ENCODE measurements around the gene HPDL. TPM values are rescaled to one million over a fixed set of nuclear protein-coding genes. Genes with fewer than 3 reads are reported as not detected.

Gene HPDL
- total and polyA plus RNA-seq, 2 of the 8 experiments (the other 6 are each of a cell fraction or from before 2014, with no cell fraction given), result 58.5 to 62.7 TPM

GRCh38 chr1:45364294-45364693 lies 37.6 kb downstream of the HPDL start:
- no peak overlapping the region for H2BK5ac ChIP-seq (ENCODE audit: low read depth, low read length)
- no peak overlapping the region for H3K14ac ChIP-seq (ENCODE audit: insufficient read length)
- no peak overlapping the region for H2BK120ac ChIP-seq (replicated peaks; ENCODE audit: low read depth, low read length)
- no peaks in the 10 kb centered on the region for H3K23me2 ChIP-seq (ENCODE audit: low read depth, low read length)
- no peaks in the 10 kb centered on the region for H3K79me1 ChIP-seq (ENCODE audit: low read depth, low read length)
- H3K4me2 ChIP-seq (ENCODE audit: insufficient read depth in 1 of 2, low read depth in 2 of 2, low read length in 2 of 2), result no peak overlapping the region
- H3K36me3 ChIP-seq (ENCODE audit: control insufficient read depth in 2 of 4, insufficient read depth in 4 of 4, low read length in 3 of 4), result no peaks in the 10 kb centered on the region
- H2AFZ ChIP-seq (ENCODE audit: low read length), result no peak overlapping the region
- no peaks in the 10 kb centered on the region for H3K79me2 ChIP-seq (ENCODE audit: control insufficient read depth in 1 of 2, insufficient read depth in 2 of 2, low read length in 2 of 2)
- no peak overlapping the region for H3K4ac ChIP-seq (replicated peaks; ENCODE audit: insufficient read length, low read depth, low read length)
- no peak overlapping the region for H3K56ac ChIP-seq (replicated peaks; ENCODE audit: insufficient read length, low read depth, low read length)
- no peak overlapping the region for H3K9ac ChIP-seq (replicated peaks in 1 of 4; ENCODE audit: extremely low read depth in 1 of 4, low read depth in 3 of 4, low read length in 3 of 4)
- no peaks in the 10 kb centered on the region for H3K9me3 ChIP-seq (ENCODE audit: insufficient read depth in 2 of 2, low read depth in 1 of 2, low read length in 1 of 2)
- no peak overlapping the region for H2AK5ac ChIP-seq (ENCODE audit: low read depth, low read length)
- 91% methylated on average over 2 of the region's 2 CpGs; no CpG with 5 or more reads in 1 of the 2 experiments for WGBS, 2 experiments (ENCODE audit: extremely low coverage in 1 of 2, insufficient coverage in 1 of 2, insufficient read length in 1 of 2, insufficient replicate concordance in 2 of 2, low coverage in 1 of 2, low lambda C conversion rate in 2 of 2, missing lambda C conversion rate in 1 of 2)
- H4K8ac ChIP-seq (ENCODE audit: extremely low read depth, insufficient read depth, low read length), result no peak overlapping the region
- FAIRE-seq (no peak), DNase-seq (ENCODE audit: low read depth in 1 of 2, low spot score in 2 of 2) (no peak)
- no peak overlapping the region for H4K91ac ChIP-seq (replicated peaks; ENCODE audit: insufficient read length, low read length)
- H2BK20ac ChIP-seq (ENCODE audit: low read length), result no peak overlapping the region
- no peak overlapping the region for H3K18ac ChIP-seq (ENCODE audit: extremely low read depth, low read length)
- no peak overlapping the region for H4K5ac ChIP-seq (ENCODE audit: insufficient read length, low read depth, low read length)
- no peak overlapping the region for H3K4me3 ChIP-seq (ENCODE audit: extremely low read depth in 1 of 4, insufficient read depth in 2 of 4, low read depth in 3 of 4, low read length in 4 of 4)
- no peaks in the 10 kb centered on the region for H3K27me3 ChIP-seq (replicated peaks in 1 of 4; ENCODE audit: control insufficient read depth in 3 of 4, extremely low read depth in 1 of 4, insufficient read depth in 3 of 4, low read length in 3 of 4)
- no peak overlapping the region for H3K27ac ChIP-seq (ENCODE audit: low read depth, low read length)
- CTCF ChIA-PET (ENCODE audit: partially characterized antibody), result interaction anchor here (0.7 to 3.5 kb wide), 5 partner anchors 24 to 345 kb away, joined by 3 to 17 read pairs (median 3); partner anchors contain the start of gene TESK2
- H2BK15ac ChIP-seq (ENCODE audit: low read length), result no peak overlapping the region
- H2BK12ac ChIP-seq (ENCODE audit: low read depth, low read length), result no peak overlapping the region
- POLR2A ChIA-PET (ENCODE audit: partially characterized antibody), result interaction anchor here (2.6 kb wide), 1 partner anchor 24 kb away, joined by 7 read pairs; the partner anchor contains the start of genes MUTYH and TOE1
- H4K20me1 ChIP-seq (replicated peaks in 1 of 2; ENCODE audit: control insufficient read depth in 1 of 2, insufficient read depth in 2 of 2, low read length in 2 of 2), result no peaks in the 10 kb centered on the region
- H3K23ac ChIP-seq (ENCODE audit: insufficient read length), result no peak overlapping the region
- H3K4me1 ChIP-seq (replicated peaks in 1 of 4; ENCODE audit: control insufficient read depth in 3 of 4, insufficient read depth in 4 of 4, low read length in 3 of 4), result peaks cover 2 to 11% (median 8%) of the 10 kb centered on the region in 4 experiments
- TF ChIP-seq RAD21 (IDR thresholded peaks at IDR 0.05 in 1 of 2, conservative IDR thresholded peaks at IDR 0.05 in 1 of 2; ENCODE audit: low read depth in 2 of 2, low read length in 2 of 2) (no peak), CHD2 (IDR thresholded peaks at IDR 0.05; ENCODE audit: low read length) (no peak), SP4 (IDR thresholded peaks at IDR 0.05; ENCODE audit: low read length) (no peak), CEBPB (IDR thresholded peaks at IDR 0.05; ENCODE audit: low read depth, low read length) (no peak), CHD1 (IDR thresholded peaks at IDR 0.05; ENCODE audit: low read depth, low read length) (no peak), E2F6 (IDR thresholded peaks at IDR 0.05) (no peak), SUZ12 (IDR thresholded peaks at IDR 0.05; ENCODE audit: low read length) (no peak), POLR2AphosphoS5 (IDR thresholded peaks at IDR 0.05; ENCODE audit: low read depth, low read length) (no peak), SP1 (IDR thresholded peaks at IDR 0.05; ENCODE audit: low read depth, low read length) (no peak), SIRT6 (IDR thresholded peaks at IDR 0.05; ENCODE audit: low read length) (no peak), TEAD4 (IDR thresholded peaks at IDR 0.05; ENCODE audit: low read depth, low read length) (no peak)
- TF ChIP-seq, protein P1, sequence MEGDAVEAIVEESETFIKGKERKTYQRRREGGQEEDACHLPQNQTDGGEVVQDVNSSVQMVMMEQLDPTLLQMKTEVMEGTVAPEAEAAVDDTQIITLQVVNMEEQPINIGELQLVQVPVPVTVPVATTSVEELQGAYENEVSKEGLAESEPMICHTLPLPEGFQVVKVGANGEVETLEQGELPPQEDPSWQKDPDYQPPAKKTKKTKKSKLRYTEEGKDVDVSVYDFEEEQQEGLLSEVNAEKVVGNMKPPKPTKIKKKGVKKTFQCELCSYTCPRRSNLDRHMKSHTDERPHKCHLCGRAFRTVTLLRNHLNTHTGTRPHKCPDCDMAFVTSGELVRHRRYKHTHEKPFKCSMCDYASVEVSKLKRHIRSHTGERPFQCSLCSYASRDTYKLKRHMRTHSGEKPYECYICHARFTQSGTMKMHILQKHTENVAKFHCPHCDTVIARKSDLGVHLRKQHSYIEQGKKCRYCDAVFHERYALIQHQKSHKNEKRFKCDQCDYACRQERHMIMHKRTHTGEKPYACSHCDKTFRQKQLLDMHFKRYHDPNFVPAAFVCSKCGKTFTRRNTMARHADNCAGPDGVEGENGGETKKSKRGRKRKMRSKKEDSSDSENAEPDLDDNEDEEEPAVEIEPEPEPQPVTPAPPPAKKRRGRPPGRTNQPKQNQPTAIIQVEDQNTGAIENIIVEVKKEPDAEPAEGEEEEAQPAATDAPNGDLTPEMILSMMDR (IDR thresholded peaks at IDR 0.05; ENCODE audit: control extremely low read depth in 1 of 3, insufficient read depth in 1 of 3, low read depth in 1 of 3, low read length in 3 of 3), result no peak

Measured in H1 (cell line).